Activated T-cell treated with anti-CD3 and anti-CD28 coated beads, Interleukin-2, amount 50 U/mL, for 48 hours (primary cell): ENCODE measurements around the gene ADAM22.
A peak's percentile ranks its signal among the peaks of the same experiment; 100 is the strongest.

Experiments used
- DNase-seq, 2 experiments: peaks; one replicate each; pipeline ENCODE4 v3.0.0-alpha.2; 2020

Gene ADAM22

DNA sequence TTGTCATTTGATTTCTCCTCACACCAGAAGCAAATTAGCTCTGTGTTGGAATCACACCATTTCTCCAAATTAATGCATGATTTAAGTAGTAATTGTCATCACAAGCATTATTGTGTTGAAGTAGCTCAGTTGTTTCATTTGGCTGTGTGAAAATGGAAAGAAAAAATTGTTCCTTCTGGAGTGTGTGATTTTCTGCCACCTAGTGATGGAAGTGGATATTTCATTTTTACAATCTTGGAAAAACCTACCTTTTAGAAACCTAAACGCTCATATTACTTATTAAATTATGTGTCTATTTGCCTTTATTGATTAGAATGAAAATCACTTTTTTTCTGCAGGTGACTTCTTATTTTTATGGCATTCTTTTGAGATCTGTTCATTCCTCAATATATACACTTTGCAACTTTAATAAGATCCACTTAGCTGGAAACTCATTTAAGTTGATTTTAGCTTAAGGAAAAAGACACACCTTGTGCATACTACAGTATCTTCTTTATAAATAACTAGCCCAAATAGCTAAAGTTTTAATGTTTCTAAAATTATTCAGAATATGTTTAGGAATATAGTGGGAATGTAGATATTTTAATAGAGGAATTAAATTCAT, 235.8 kb downstream of the ADAM22 start:
- DNase-seq: no peak

DNA sequence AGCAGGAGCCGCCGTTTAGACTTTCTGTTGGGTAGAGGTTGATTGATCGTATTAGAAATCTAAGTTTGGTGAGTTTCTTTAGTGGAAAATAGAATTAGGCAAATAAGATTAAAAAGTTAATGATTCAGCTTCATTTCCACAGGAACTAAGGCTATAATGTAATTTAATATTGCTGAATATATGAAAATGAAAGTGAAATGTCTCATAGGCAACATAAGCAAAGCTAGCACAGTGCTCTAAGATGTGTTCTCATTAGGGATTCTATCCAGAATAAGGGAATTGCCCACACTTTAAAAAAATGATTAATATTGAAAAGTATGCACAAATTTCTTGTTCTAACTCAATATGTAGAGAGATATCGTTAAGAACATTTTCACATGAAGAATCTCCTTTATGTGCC, 238.8 kb downstream of the ADAM22 start:
- DNase-seq: no peak

DNA sequence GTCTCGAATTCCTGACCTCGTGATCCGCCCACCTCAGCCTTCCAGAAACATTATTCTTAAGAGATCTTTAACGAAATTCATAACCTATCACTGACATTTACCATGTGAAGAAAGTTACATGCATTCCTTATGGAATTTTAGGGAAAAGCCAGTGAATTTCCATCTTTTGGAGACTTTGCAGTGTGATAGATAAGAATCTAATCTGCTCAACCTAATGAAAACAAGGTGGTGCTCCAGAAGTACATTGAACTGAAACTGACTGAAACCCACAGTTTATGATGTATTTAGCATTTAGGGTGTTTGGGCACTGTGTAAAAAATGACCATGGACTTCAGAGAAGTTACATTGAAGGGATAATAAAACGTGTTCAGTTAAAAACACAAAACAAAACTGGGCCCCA, 242.1 kb downstream of the ADAM22 start:
- DNase-seq: no peak

DNA sequence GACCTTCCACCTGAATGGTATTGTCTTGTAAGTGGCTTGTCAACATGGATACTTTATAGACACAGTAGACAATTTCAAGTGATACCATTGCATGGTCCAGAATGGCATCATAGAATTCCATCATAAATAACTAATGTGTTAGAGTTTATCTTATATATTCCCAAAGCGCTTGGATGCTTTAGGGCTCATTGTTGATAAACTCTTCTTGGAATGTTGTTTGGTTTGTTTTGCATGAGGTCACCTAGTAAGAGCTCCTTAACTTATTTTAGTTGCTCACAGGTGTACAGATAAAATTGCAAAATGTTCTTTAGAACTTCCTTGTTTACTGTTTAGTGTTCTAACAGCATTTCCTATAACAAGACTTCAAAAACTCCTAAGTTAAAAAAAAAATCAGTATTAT, 249.0 kb downstream of the ADAM22 start:
- no peak for DNase-seq

DNA sequence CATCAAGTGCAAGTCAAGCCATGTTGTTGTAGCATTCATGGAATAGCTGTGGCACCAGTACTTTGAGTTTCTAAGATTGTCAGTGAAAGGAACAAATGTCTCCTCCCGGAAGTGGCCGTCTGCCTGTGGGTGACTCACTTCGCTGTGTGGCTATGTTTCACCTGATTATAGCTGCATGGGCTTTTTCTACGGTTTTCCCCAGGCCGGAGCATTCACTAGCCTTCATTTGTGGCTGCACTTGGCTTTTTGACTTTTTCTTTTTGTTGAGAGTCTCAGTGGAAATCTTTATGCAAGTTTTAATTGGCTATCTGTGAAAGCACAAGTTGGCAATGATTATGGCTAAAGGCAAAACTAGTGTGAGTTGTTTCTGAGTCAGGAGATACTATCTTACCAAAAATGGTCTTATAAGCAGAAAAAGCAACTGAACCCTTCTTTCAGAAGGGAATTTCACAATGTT, 250.8 kb downstream of the ADAM22 start:
- DNase-seq: peak in 1 of 2 experiments; percentile 24

DNA sequence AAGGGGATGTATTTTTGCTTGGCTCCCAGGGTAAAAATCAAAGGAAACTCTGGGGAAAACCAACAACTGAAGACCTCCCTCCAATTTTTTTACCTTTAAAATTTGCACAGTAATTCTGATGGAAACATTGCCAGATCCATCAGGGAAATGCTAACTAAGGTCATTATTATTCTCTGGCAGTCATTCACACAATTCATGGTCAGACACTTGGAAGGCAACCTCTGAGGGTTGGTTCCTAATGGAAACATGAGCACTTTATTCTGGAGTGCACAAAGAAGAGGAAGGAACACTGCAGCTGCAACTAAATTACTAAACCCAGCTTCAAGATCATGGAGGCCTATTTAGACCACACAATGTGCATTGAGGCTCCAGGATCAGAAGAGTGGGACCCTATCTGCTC, 251.6 kb downstream of the ADAM22 start:
- no peak for DNase-seq

- no peak for DNase-seq
Observed at GRCh38 chr7:88191911-88192310, 257.9 kb downstream of the ADAM22 start.

DNA sequence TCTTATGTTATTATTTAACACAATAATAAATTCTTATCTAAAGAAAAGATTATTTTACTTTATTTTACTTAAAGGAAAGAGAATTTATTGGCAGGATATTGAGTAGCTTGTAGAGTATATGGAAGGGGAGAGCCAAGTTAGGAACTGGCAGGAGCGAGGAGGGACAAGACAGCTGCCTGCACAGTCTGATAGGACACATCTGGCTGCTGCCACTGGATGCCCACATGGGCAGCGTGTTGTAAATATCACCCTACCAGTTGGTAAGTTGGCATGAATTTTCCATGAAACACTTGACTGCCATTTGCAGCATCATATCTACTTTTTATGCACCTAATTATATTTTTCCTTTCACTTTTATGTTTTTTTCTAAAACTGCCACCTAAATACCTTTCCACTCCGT, 266.2 kb downstream of the ADAM22 start:
- DNase-seq: no peak

DNA sequence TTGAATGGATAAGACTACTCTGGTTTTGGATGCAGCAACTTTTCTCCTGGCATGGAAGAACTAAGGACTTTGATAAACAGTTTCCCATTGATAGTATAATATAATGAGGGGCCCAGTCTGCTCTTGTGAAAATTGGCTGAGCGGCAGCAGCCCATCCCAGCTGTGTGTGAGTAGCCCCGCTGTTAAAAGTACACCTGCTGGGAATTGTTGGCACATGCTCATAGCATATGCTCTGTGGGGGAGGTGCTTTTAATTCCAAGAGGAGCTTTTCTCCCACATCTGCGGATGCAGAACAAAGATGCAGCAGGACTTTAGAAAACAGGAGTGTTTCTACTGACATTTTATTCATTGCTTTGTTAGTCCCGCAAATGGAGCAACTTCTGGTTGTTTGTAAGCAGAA, 266.7 kb downstream of the ADAM22 start:
- DNase-seq: no peak

DNA sequence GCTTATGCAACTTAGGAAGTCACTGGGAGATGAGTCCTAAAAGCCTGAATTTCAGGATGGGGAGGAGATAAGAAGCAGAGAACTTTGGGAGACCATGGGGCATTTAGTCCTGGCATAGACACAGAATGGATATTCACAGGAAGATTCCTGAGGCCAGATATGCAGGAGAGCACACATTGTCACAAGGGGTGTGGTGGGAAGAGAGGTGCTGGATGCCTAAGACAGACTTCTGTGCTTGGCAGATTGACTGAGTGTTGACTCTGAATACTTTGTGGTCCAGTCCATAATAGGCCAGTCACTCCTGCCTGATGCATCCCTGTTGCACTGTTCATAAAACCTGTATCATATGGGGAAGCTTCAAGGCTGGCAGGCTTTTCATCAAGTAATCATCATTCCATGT, 267.3 kb downstream of the ADAM22 start:
- DNase-seq: no peak

DNA sequence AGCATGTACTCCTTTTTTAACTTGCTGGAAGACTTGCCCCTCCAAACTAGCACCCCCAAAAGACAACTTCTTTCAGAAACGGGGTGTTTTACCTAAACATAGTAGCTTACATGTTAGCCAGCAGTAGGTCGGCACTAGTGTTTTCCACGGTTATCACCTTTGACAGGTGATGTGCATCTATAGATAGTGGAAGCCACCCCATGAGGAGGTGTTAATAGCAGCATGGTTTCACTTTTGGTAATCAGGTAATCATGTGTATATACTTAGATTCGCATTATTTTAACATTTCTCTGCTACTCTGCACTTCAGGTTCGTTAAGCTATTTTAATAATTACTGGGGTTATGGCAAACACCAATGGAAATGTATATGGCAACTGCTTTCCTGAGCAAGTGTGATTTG, 268.2 kb downstream of the ADAM22 start:
- no peak for DNase-seq

DNA sequence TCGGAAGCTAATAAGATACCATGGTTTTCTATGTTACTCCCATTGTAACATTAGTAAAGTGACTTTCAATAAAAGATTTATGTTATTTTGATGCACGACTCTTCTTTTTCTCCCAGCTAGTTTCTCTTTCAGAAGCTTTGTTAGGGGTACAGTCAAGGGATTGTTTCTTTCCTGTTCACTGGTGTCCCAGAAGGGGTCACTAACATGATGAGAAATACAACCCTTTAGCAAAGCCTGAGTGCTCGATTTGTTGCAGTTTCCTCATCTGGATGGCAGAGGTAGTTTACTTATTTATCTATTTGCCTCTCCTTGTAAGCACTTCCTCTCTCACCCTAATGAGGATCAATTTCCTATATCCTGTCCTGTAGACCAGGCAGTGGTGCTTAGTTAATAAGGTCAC, 268.7 kb downstream of the ADAM22 start:
- DNase-seq: no peak

DNA sequence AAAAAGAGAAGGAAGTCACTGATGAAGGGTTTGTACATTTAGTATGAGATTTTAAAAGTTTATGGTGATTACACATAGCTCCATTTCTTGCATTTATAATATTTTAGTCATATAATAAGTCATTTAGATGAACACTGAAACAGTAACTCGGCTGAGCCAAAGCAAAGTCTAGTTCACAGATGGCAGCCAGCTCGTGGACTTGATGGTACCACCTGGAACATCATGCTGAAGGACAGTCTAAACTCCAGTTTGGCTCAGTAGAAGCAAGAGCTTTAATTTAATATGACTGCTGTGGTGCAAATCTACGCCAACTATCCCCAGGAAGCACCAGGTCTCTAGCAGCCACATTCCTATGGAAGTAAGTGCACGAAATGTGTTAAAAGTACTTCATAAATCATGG, 269.4 kb downstream of the ADAM22 start:
- no peak for DNase-seq

DNA sequence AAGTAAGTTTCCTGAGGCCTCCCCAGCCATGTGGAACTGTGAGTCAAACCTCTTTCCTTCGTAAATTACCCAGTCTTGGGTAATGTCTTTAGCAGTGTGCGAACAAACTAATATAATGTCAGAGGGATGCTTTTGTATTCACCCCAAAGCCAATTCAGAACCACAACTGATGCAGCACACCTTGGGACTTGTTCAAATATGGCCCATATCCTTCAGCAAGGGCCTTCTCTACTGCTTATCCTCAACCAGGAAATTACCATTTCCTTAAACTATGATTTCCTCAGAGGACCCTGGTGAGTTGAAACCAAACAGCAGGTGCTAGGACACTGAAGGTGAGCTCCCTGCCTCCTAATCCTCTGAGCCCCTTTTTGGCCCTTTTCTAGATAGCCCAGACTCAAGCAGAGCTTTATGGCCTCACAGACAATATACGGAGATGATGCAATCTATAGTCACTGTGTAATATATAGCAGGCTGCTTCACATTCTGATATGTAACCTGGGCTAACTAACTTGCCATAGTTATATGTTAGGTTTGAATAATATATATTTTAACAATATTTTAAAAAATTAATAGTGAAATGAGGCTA, 270.6 kb downstream of the ADAM22 start:
- no peak for DNase-seq

DNA sequence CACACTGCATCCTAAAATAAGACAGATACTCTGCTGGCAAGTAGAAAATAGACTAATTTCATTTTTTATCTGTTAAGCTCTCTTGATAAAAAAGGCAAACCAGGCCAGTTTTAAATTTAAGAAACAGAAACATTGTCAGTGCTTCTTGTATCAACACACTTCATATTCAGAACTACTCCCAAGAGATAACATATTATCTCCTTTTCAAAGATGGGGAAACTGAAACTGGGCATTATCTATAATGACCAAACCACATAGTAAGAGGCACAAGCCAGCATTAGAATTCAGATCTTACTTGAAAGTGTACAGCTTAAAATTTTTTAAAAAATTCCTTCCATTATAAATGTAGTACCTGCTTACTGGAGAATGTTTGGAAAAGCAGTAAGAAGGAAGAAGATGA, 271.1 kb downstream of the ADAM22 start:
- DNase-seq: no peak

- no peak for DNase-seq
Observed at GRCh38 chr7:88206254-88206653, 272.2 kb downstream of the ADAM22 start.

DNA sequence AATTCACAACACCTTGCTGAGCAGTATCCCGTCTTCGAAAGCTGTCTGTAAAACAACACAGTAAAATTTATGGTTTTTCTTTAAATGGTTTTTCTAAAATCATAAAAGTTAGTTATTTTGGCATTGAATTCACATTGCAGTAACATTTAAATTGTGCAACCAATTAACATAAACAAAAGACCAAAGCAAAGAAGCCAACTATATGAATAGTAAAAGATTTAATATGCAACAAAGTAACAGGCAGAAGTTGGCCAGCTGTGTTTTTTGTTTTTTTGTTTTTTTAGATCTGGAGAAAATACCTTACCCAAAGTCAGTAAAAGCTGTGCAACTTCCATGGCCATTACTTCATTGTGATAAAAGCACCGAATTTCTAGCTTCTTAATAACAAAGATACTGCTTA, 274.5 kb downstream of the ADAM22 start:
- no peak for DNase-seq

- no peak for DNase-seq
Observed at GRCh38 chr7:88212918-88213317, 278.9 kb downstream of the ADAM22 start.

DNA sequence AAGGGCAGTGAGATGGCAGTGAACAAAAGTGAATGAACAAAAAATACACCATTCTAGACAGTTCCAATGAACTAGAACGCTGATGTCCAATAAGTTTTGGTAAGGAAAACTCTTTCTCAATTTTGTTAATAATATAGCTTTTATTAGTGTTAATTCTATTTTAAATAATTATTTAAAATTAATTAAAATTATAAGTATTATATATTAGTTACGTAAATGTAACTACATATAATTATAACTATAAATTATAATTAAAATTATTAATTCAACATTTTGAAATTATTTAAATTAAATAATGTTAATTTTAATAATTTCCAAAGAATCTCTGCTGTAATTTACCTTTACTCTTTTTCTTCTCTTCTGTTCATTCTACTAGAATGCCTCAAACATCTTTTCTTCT, 280.4 kb downstream of the ADAM22 start:
- DNase-seq: no peak

GRCh38 chr7:88215295-88215694, 281.2 kb downstream of the ADAM22 start:
- DNase-seq: no peak

- no peak for DNase-seq
Observed at GRCh38 chr7:88216276-88216675, 282.2 kb downstream of the ADAM22 start.

- DNase-seq: no peak
Observed at GRCh38 chr7:88217675-88218428, 283.8 kb downstream of the ADAM22 start.

- no peak for DNase-seq
Observed at GRCh38 chr7:88218429-88218745, 284.3 kb downstream of the ADAM22 start.

GRCh38 chr7:88218836-88219605, 285.0 kb downstream of the ADAM22 start:
- peak; percentile 44 to 56 for DNase-seq
